ENCODE results near the gene ZP4. TPM values are rescaled to one million over a fixed set of nuclear protein-coding genes. Genes with fewer than 3 reads are reported as not detected.

ZP4 gene
- total and polyA plus RNA-seq, 2 donors: not detected

DNA sequence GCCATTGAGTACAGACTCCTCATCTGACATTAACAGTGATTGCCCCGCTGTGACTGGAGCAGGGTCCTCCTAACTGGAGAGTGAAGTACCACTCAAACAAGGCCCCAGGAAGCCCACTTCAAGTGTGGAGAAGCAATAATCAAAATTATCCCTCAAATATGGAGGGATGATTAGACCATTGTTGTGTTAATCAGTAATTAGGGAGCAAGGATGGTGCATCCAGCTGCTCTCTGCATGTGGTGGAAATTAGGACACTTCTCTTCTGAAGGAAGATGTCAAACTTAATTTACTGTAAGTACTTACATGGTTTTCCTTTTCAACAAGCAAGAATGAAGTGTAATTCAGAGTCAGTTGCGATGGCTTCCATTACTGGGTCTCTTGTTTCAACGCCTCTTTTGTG lies 3.4 kb upstream of the ZP4 start:
- 93% methylated on average over 3 of the region's 3 CpGs for WGBS
- DNase-seq (ENCODE audit: extremely low spot score): no peak

DNA sequence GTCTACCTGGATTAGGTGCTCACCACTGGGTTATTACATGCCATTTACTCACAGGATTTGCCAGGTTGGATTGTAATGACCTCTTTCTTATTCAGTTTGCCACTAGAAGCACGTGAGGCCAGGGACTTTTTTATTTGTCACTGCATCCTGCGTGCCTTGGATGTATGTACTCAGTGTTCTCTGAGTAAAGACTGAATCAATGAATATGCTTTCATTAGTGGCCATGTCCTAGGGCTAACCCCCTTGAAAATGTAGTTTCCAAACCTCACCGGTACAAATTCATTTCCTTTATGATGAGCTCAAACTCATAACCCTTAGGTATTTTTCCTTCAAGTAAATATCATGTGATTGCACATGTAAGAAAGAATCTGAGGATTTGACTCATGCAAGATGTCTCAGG lies 1.3 kb upstream of the ZP4 start:
- Histone ChIP-seq H3K4me3 (ENCODE audit: low read depth, low read length) (no peak overlapping the region), H3K4me1 (ENCODE audit: insufficient read depth) (no peaks in the 10 kb centered on the region), H3K36me3 (ENCODE audit: insufficient read depth) (no peaks in the 10 kb centered on the region), H3K27ac (ENCODE audit: low read depth) (no peak overlapping the region)
- WGBS: 79% methylated on average over 3 of the region's 3 CpGs
- no peak for DNase-seq (ENCODE audit: extremely low spot score)

More for the DNA sequence above, 3.4 kb upstream of the ZP4 start:
- Histone ChIP-seq H3K36me3 (ENCODE audit: insufficient read depth) (no peaks in the 10 kb centered on the region), H3K4me3 (ENCODE audit: low read depth, low read length) (no peak overlapping the region), H3K27ac (ENCODE audit: low read depth) (no peak overlapping the region), H3K4me1 (ENCODE audit: insufficient read depth) (no peaks in the 10 kb centered on the region)

DNA sequence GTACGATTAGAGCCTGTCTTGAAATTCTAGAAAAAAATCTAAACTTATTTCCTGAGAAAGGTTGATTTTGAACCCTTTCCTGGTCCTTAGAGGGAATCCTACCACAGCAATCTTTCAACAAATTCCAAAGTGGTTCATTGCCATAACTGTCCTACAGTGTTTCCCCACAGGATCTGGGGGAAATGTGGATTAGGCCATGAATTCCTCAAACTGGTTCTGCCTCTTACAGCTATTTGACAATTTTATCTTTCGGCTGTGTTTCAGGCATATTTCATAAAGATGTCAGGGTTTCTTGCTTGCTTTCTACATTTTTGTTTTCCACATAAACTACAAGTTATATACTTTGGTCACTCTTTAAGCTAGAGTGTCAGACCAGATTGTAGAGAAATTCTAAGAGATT lies 544 bp upstream of the ZP4 start:
- Histone ChIP-seq H3K36me3 (ENCODE audit: insufficient read depth) (no peaks in the 10 kb centered on the region), H3K27ac (ENCODE audit: low read depth) (no peak overlapping the region), H3K4me1 (ENCODE audit: insufficient read depth) (no peaks in the 10 kb centered on the region), H3K4me3 (ENCODE audit: low read depth, low read length) (no peak overlapping the region)
- 71% methylated on average over 2 of the region's 2 CpGs for WGBS
- no peak for DNase-seq (ENCODE audit: extremely low spot score)

DNA sequence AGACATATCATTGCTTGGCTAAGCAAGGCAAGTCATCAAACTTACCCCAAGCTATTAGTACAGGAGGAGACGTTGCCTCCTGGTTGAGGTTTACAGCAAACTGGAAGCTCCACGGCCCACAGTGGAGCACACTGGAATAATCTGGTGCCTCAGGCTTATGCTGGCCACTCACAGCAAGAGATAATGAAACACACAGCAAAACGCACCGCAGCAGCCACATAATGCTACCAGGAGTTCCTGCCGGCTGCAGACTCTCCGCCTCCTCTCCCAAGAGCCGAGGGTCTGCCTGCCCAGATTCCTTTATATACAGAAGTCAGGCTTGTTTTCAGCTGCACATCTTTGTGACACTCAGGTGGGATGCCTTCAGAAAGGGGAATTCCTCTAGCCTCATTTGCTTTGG lies 306 bp downstream of the ZP4 start:
- no peaks in the 10 kb centered on the region for H3K4me1 ChIP-seq (ENCODE audit: insufficient read depth)
- no peak overlapping the region for H3K4me3 ChIP-seq (ENCODE audit: low read depth, low read length)
- no peak overlapping the region for H3K27ac ChIP-seq (ENCODE audit: low read depth)
- WGBS: 76% methylated on average over 7 of the region's 7 CpGs
- no peak for DNase-seq (ENCODE audit: extremely low spot score)
- no peaks in the 10 kb centered on the region for H3K36me3 ChIP-seq (ENCODE audit: insufficient read depth)

DNA sequence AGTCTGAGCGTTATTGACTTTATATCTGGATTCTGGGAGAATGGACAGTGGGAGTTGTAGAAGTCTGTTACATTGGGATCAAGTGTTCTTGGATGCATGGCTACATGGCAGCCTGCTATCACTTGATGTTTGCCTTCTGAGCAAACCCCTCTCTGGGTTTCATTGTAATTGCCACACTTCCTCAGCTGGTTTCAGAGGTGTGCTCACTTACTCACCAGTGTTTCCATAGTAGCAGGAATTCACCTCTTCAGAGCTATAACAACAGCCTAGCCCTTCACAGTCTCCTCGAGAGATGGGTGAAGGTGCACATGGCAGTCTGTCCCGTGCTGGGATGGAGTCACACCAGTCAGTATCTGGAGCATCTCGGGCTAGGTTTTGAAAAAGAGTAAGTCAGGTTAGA lies 2.6 kb downstream of the ZP4 start:
- no peaks in the 10 kb centered on the region for H3K36me3 ChIP-seq (ENCODE audit: insufficient read depth)
- H3K4me1 ChIP-seq (ENCODE audit: insufficient read depth): no peaks in the 10 kb centered on the region
- no peak for DNase-seq (ENCODE audit: extremely low spot score)
- WGBS: 86% methylated on average over 4 of the region's 4 CpGs
- H3K27ac ChIP-seq (ENCODE audit: low read depth): no peak overlapping the region
- no peak overlapping the region for H3K4me3 ChIP-seq (ENCODE audit: low read depth, low read length)

DNA sequence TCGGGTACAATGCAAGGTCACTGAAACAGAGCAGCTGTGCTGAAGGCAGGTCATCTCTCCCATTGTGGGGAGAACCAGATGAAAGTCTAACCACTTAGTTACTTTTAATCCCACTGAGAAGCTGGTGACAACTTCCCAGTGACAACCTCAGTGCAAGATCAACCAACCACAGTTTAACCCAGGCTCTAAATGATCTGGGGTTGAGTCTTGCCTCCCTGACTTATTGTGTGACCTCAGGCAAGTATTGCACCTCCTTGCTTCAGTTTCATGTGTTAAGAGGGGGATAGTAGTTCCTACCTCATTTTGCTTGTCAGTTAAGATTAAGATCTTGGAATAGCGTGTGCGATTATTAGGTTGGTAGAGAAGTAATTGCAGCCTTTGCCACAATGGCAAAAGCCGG lies 3.2 kb downstream of the ZP4 start:
- H3K36me3 ChIP-seq (ENCODE audit: insufficient read depth): no peaks in the 10 kb centered on the region
- no peaks in the 10 kb centered on the region for H3K4me1 ChIP-seq (ENCODE audit: insufficient read depth)
- WGBS: 92% methylated on average over 4 of the region's 4 CpGs
- no peak overlapping the region for H3K27ac ChIP-seq (ENCODE audit: low read depth)
- DNase-seq (ENCODE audit: extremely low spot score): no peak
- no peak overlapping the region for H3K4me3 ChIP-seq (ENCODE audit: low read depth, low read length)

DNA sequence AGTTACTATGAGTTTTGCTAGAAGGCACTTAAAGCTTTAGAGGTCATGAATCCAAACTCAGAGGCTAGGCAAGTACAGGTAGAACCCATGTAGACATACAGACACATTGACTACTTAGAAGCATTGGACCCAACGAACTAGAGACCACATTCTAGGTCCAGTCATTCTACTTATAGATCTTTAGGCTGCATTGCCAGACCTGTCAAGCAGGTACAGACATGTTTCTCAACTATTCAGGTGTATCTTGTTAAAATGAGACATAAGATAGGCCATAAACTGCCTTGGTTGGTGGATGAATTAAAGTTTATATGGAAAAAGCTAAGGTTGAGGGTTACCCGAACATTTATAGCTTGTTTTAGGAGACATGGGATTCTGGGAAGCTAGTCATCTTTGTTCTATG lies 6.5 kb downstream of the ZP4 start:
- H3K36me3 ChIP-seq (ENCODE audit: insufficient read depth): no peaks in the 10 kb centered on the region
- no peak overlapping the region for H3K4me3 ChIP-seq (ENCODE audit: low read depth, low read length)
- WGBS: 75% methylated on average over 2 of the region's 2 CpGs
- DNase-seq (ENCODE audit: extremely low spot score): no peak
- H3K4me1 ChIP-seq (ENCODE audit: insufficient read depth): no peaks in the 10 kb centered on the region
- H3K27ac ChIP-seq (ENCODE audit: low read depth): no peak overlapping the region

DNA sequence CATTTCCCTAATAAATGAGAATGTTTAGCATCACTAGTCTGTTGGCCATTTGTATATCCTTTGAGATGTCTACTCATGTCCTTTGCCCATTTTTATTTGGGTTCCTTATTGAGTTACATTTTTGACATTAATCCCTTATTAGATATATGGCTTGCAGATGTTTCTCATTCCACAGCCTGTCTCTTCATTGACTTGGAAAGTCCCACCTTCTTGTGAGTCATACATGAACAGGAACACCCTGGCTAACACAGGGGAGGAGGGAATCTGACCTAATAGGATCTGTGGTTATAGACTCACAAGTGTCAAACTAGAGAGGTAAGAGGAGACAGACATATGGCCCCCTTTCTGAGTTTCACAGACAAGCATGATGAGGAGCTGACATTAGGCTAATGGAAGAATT lies 11.5 kb downstream of the ZP4 start:
- Histone ChIP-seq H3K4me1 (ENCODE audit: insufficient read depth) (no peaks in the 10 kb centered on the region), H3K4me3 (ENCODE audit: low read depth, low read length) (no peak overlapping the region), H3K27ac (ENCODE audit: low read depth) (no peak overlapping the region), H3K36me3 (ENCODE audit: insufficient read depth) (no peaks in the 10 kb centered on the region)
- DNase-seq (ENCODE audit: extremely low spot score): no peak

DNA sequence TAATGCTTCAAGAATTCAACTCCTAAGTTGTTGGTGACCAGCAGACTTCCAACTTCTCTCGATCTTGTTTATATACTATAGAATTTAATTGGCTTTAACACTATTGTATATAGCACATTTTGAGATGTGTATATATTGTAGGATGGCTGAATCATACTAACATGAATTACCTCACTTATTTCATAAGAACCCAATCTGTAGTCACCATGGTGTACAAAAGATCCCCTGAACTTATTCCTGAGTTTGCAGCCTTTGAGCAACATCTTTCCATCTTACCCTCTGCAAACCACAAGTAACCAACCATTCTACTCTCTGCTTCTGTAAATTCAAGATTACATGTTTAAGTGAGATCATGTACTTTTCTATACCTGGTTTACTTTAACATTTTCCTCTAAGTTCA lies 12.3 kb downstream of the ZP4 start:
- H3K27ac ChIP-seq (ENCODE audit: low read depth): no peak overlapping the region
- no peaks in the 10 kb centered on the region for H3K36me3 ChIP-seq (ENCODE audit: insufficient read depth)
- DNase-seq (ENCODE audit: extremely low spot score): no peak
- no peak overlapping the region for H3K4me3 ChIP-seq (ENCODE audit: low read depth, low read length)
- 32% methylated on average over 1 of the region's 1 CpG for WGBS
- no peaks in the 10 kb centered on the region for H3K4me1 ChIP-seq (ENCODE audit: insufficient read depth)

DNA sequence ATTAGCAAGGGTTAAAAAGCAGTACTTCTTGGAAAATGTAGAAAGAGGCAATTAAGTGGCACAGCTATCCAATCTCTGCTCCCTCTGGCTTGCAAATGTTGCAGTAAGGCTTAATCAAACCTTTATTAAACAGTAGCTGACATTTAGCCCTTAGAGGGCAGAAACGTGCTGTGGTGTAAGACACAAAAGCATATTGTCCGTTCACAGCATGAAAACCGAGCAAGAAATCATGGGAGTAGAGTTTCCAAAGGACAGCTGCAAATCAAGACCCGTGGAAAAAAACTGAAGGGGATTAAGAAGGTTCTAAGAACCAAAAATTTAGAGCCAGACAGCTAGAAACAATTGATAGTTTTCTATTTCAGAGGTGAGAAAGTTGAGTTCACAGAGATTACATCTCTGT lies 13.1 kb downstream of the ZP4 start:
- WGBS: 73% methylated on average over 4 of the region's 4 CpGs
- H3K36me3 ChIP-seq (ENCODE audit: insufficient read depth): no peaks in the 10 kb centered on the region
- H3K27ac ChIP-seq (ENCODE audit: low read depth): no peak overlapping the region
- no peak overlapping the region for H3K4me3 ChIP-seq (ENCODE audit: low read depth, low read length)
- DNase-seq (ENCODE audit: extremely low spot score): no peak
- no peaks in the 10 kb centered on the region for H3K4me1 ChIP-seq (ENCODE audit: insufficient read depth)

DNA sequence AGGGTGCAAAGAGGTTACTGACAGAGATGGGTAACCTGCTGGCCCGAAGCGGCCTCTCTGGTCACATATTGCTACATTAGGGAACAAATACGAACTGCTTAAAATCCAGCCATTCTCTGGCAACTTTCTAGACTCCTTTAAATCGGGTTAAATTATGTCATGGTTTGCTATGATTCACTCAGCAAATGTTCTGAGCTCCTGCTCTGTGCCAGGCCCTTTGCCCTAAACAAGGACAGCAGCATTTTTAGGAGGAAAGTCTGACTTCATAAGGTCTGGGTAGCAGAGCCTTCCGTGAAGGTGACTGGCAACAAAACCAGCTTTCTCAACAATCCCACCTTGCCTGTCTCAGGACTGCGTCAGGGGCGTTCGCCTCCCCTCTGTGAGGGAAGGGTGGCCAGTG lies 15.4 kb downstream of the ZP4 start:
- H3K4me3 ChIP-seq (ENCODE audit: low read depth, low read length): no peak overlapping the region
- 91% methylated on average over 8 of the region's 8 CpGs for WGBS
- H3K36me3 ChIP-seq (ENCODE audit: insufficient read depth): no peaks in the 10 kb centered on the region

DNA sequence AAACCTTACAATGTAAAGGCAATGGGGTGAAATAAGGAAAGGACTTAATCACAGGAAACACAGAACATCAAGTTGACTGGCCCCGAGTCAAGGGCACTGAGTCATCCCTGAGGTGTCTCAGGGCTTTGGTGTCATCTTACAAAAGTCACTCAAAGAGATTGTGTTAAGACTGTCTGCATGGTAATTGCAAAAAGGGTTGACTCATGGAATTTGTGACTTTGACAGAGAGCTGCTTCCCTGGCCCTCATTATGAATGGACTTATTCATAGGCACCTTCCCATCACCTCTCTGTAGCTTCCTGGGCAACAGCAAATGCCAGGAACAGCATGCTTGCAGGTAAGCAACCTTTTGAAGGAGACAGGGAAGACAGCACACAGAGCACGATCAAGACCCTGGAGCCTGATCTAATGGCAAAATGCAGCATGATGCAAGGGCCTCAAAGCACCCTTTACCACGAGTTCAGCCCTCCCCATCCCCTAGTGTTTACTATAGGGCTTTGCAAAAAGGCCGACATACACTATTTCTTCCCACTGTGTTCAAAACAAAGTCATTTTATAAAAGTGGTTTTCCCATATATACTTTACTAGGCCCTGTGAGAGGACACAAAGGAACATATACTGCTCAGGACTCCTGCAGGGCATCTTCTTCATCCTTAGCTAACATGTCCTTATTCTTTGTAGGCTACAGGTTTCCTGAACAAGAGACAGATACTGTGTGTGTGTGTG lies 17.1 kb downstream of the ZP4 start:
- H3K36me3 ChIP-seq (ENCODE audit: insufficient read depth): no peaks in the 10 kb centered on the region
- no peak for DNase-seq (ENCODE audit: extremely low spot score)
- H3K4me3 ChIP-seq (ENCODE audit: low read depth, low read length): no peak overlapping the region
- no peaks in the 10 kb centered on the region for H3K4me1 ChIP-seq (ENCODE audit: insufficient read depth)
- no peak overlapping the region for H3K27ac ChIP-seq (ENCODE audit: low read depth)
- 67% methylated on average over 4 of the region's 4 CpGs for WGBS

More for the DNA sequence above, 15.4 kb downstream of the ZP4 start:
- no peak for DNase-seq (ENCODE audit: extremely low spot score)
- Histone ChIP-seq H3K27ac (ENCODE audit: low read depth) (no peak overlapping the region), H3K4me1 (ENCODE audit: insufficient read depth) (no peaks in the 10 kb centered on the region)

DNA sequence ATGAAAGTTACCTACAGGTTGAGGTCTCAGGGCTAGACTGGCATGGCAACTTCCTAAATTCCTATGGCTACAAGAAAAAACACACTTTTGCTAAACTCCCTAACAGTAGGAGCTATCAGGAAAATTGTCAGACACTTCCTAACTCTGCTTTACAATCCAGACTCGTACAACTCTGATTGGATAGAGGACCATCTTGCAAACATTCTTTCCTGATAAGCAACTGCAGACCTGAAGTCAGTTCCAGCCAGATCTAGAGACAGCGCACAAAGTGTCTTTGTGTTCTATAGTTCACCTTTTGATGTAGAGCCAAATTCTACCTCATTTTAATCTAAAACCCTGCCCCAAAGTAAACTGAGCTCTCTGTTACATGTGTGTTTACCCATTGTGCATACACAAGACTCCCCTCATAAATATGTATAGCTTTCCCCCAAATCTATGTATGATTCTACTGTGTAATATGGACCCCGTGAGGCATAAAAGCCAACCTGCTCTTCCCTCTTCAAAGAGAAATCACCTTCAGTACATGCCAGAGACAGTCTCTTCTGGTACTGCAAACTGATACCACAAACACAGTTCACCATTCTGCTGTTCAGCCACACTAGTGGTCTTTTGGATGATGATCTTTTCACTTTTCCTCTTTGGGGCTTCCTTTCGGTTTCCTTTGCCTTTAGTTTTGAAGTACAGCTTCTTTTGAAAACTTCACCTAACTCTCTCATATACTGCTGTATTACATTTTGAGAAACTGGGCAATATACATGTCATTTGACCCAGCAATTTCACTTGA lies 21.7 kb downstream of the ZP4 start:
- DNase-seq (ENCODE audit: extremely low spot score): no peak
- 66% methylated on average over 4 of the region's 4 CpGs for WGBS
- H3K4me1 ChIP-seq (ENCODE audit: insufficient read depth): no peaks in the 10 kb centered on the region
- no peak overlapping the region for H3K4me3 ChIP-seq (ENCODE audit: low read depth, low read length)
- no peak overlapping the region for H3K27ac ChIP-seq (ENCODE audit: low read depth)
- H3K36me3 ChIP-seq (ENCODE audit: insufficient read depth): no peaks in the 10 kb centered on the region

DNA sequence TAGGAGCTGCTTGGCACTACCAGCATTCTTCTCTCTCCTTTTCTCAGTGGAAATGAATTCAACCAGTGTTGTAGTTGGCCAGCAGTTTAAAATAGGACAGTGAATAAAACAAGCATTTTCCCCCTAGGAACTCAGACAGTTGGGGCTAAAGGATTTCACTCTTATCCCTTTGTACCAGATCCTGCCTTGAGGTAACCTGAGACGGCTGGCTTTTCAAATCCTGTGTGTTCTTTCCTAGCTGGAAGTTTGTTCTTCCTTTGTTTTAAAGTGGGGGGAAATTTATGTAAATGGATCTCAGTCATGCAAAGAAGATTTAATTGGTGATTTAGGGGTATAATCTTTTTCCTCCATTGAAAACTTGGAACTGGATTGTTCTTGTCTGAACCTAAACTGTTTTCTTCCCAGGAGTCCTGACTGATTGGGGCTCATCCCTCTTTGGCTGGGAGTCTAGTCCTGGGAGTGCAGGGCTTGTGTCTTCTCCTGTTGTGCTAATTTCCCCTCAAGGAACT lies 23.3 kb downstream of the ZP4 start:
- no peaks in the 10 kb centered on the region for H3K36me3 ChIP-seq (ENCODE audit: insufficient read depth)
- no peak for DNase-seq (ENCODE audit: extremely low spot score)
- no peak overlapping the region for H3K4me3 ChIP-seq (ENCODE audit: low read depth, low read length)
- WGBS: 83% methylated on average over 1 of the region's 1 CpG
- no peak overlapping the region for H3K27ac ChIP-seq (ENCODE audit: low read depth)
- H3K4me1 ChIP-seq (ENCODE audit: insufficient read depth): no peaks in the 10 kb centered on the region
